ENCODE data around the gene SMARCC2. TPM values are rescaled to one million over a fixed set of nuclear protein-coding genes. Genes with fewer than 3 reads are reported as not detected.

The SMARCC2 gene
- total and polyA plus RNA-seq, 8 donors: 84.3 to 139 (median 118) TPM

GRCh38 chr12:56152132-56152755, 37.0 kb downstream of the SMARCC2 start, which contains the start of gene MYL6B:
MYL6B (plus strand) TSS chr12:56152587; CDS start chr12:56153919, 1,332 bp downstream.
- no peak for TF ChIP-seq CTCF (IDR thresholded peaks at IDR 0.05)

DNA sequence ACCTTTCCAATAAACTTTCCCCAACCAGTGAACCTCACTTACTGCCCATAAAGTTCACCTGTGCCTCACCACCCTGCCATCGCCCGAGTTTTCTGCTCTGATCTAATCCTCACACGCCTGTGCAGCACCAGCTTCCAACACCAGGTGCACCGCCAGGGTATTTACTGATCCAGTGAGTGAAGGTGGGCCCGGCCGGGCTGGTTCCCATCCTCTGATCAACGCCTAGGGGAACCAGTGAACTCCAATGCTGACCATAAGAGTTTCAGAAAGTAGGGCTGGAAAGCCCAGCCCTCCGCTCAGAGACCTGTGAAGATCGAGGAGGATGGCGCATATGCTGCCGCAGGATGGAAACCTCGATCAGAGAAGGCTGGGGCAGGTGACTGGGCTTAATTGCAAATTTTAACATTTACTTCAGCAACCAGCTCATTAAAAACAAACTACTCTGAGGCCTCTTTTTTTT, 37.6 kb downstream of the SMARCC2 start:
- TF ChIP-seq CTCF (IDR thresholded peaks at IDR 0.05): peak in 1 of 2 donors; percentile 37
- Histone ChIP-seq H3K4me3 (peak overlapping the region; percentile 68 to 79), H3K27me3 (no peaks in the 10 kb centered on the region), H3K4me1 (peaks cover 1 to 39% of the 10 kb centered on the region in 2 donors), H3K36me3 (no peaks in the 10 kb centered on the region), H3K9me3 (no peaks in the 10 kb centered on the region), H3K27ac (peak overlapping the region; percentile 97)
- peak in 3 of 4 donors; percentile 55 to 81 (median 70) for DNase-seq
- peak; percentile 76 for ATAC-seq
- intact Hi-C loops (cut with DNase I): no loop called here

More at GRCh38 chr12:56152132-56152755, 37.0 kb downstream of the SMARCC2 start, which contains the start of gene MYL6B:
- no peaks in the 10 kb centered on the region for H3K27me3 ChIP-seq
- H3K9me3 ChIP-seq: no peaks in the 10 kb centered on the region
- DNase-seq (peak; percentile 89 to 97 (median 94)), ATAC-seq (peak; percentile 97)
- intact Hi-C loops (cut with DNase I): no loop called here
- peak within 1 kb of the TSS; percentile 68 to 79 for H3K4me3 ChIP-seq
- H3K27ac ChIP-seq: peak within 1 kb of the TSS; percentile 97
- H3K4me1 ChIP-seq: peaks cover 5 to 38% of the 10 kb centered on the region in 2 donors
- no peaks in the 10 kb centered on the region for H3K36me3 ChIP-seq

GRCh38 chr12:56150563-56150962, 38.7 kb downstream of the SMARCC2 start:
- ATAC-seq (no peak), DNase-seq (no peak)
- Histone ChIP-seq H3K9me3 (no peaks in the 10 kb centered on the region), H3K27me3 (no peaks in the 10 kb centered on the region), H3K4me1 (peaks cover 0 to 41% of the 10 kb centered on the region in 2 donors), H3K27ac (no peak overlapping the region), H3K4me3 (no peak overlapping the region), H3K36me3 (no peaks in the 10 kb centered on the region)
- intact Hi-C loops (cut with DNase I): no loop called here
- no peak for TF ChIP-seq CTCF (IDR thresholded peaks at IDR 0.05)

DNA sequence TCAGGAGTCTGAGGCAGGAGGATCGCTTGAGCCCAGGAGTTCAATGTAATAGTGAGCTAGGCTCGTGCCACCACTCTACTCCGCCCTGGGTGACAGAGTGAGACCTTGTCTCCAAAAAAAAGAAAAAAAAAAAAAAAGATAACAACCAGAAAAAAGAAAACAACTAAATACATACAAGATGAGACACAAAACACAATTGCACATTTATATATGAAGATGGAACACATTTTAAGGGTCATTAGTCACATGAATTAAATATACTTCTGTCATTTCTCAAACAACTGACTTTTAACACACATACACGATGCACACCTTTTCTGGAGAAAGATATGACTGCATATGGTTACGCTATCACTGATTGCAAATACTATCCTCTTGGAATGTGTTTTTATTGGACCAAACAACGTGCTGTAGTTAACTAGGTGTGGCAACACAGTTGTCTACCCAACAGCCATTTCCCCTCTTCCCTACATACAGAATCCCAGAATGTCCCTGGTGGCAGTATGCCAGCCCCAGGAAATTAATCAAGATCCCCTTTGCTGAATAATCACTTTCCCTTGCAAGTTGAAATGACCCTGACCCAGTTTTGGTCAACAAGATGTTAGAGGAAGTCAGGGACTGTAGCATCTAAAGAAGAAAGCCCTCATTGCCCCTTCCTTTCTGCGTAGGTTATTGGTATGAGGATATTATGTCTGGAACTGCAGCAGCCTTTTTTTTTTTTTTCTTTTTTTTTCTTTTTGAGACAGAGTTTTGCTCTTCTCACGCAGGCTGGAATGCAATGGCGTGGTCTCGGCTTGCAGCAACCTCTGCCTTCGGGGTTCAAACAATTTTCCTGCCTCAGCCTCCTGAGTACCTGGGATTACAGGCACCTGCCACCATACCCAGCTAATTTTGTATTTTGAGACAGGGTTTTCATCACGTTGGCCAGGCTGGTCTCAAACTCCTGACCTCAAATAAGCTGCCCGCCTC, 42.5 kb downstream of the SMARCC2 start:
- peaks cover 0 to 37% of the 10 kb centered on the region in 2 donors for H3K36me3 ChIP-seq
- DNase-seq (peak in 2 of 4 donors; percentile 56 to 78), ATAC-seq (no peak)
- intact Hi-C loops (cut with DNase I): no loop called here
- H3K4me3 ChIP-seq: no peak overlapping the region
- peaks cover 0 to 54% of the 10 kb centered on the region in 2 donors for H3K4me1 ChIP-seq
- H3K9me3 ChIP-seq: no peaks in the 10 kb centered on the region
- H3K27me3 ChIP-seq: no peaks in the 10 kb centered on the region
- no peak for TF ChIP-seq CTCF (IDR thresholded peaks at IDR 0.05)
- H3K27ac ChIP-seq: peak overlapping the region in 1 of 2 donors; percentile 16
